ENCODE data around the gene ZNF804B.
"Not testable (repeated sequence)": the region's sequence is repeated elsewhere in the genome, so short reads cannot be mapped to it uniquely, and the experiment has no call there.

The ZNF804B gene

DNA sequence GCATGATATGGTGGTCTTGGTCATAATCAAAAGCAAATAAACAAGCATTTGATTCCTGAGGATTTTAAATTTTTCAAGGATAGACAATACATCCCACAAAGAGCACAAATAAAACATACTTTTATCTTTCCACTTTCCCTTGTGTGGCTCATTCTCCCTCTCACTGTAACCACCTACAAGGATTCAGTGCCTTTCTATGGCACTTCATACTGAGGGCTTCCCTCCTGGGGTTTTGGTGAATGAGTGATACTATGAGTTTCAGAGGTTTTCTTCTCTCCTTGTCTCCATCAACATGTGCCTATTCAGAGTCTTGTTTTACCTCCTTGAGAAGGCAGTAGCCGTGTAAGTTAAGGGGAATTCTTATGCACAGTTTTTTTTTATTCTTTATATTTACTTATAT lies 332.1 kb downstream of the ZNF804B start:
- DNase-seq (ENCODE audit: low spot score) = no peak

DNA sequence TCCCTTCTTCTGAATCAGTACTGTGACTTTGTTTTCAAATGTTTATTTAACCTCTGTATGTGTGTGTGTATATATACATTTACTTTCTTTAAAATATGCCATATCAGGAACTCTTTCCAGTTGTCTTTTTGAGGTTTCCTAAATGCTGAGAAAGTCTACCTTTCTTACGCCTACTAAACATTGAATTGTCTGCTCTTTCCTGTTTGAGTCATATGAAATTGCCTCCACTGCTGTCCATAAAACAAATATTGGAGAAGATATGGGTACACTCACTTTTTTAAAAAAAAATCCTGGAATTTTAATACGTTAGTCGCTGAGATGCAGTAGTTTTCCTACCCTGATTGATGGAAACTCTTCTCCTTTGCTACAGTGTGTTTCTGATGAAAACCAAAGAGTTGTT lies 334.8 kb downstream of the ZNF804B start:
- DNase-seq (ENCODE audit: low spot score) = no peak

DNA sequence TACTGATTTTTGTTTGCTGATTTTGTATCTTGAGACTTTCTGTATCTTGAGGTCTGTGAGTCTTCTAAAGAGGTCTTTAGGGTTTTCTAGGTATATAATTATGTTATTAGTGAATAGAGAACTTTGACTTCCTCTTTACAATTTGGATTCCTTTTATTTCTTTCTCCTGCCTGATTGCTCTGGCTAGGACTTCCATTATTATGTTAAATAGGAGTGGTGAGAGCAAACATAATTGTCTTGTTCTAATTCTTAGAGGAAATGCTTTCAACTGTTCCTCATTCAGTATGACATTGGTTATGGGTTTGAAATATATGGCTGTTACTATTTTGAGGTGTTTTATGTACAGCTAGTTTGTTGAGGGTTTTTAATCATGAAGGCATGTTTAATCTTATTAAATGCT lies 344.1 kb downstream of the ZNF804B start:
- DNase-seq (ENCODE audit: low spot score) = no peak

DNA sequence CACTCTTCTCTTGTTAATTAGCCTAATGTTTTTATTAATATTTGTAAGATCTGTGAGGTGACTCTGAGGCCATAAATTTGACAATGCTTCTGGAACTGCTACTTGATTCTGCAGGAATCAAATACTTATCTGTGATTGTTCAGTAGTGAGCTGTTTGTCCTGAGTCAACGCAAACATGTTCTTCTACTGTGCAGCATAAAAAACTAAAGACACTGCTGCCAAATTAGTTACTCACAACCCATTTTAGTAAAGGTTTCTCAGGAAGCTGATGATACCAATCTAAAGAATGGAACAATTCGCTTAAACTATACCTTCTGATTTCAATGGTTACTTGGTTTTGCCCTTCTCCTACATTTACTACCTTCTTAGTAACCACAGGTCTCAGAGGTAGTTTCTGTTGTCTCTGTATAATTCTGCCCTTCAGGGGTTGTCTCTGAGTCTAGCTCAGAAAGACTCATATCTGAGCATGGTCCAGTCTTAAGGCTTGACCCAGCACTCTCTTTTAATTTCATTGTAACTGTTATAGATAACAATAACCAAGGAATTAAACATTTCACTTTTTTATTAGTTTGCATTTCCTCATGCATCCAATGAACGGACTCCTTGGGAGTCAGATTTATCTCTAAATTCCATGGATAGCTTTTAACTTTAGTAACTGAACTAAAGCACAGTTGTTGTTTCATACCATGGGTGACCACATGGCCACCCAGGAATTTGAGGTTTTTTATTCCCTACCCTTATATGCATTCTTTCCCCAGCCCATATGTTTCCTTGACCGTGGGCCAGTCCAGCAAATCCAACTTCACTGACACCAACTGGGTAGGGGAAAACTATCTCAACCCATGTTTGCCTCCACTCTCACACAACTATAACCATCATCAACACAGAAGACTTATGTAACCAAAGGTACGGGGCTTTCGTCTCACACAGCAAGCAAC lies 345.5 kb downstream of the ZNF804B start:
- DNase-seq (ENCODE audit: low spot score) = no peak

DNA sequence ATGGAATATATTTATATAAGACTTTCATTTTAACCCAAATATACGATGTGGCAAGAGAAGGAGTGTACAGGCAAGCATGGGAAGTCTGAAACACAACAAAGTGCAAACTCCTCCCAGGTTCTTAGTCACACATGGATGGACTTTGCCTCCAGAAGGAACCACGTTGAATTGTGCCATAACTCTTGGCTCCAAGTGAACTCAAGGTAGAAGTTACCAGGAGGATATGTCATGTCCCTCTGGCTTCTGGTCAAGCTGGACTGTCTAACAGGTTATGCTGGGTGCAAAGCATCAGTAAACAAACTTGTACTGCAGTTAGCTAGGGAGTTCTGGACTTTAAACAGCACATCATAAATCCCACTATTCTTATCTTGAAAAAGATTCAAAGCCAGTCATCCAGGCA lies 364.4 kb downstream of the ZNF804B start:
- no peak for DNase-seq (ENCODE audit: low spot score)

DNA sequence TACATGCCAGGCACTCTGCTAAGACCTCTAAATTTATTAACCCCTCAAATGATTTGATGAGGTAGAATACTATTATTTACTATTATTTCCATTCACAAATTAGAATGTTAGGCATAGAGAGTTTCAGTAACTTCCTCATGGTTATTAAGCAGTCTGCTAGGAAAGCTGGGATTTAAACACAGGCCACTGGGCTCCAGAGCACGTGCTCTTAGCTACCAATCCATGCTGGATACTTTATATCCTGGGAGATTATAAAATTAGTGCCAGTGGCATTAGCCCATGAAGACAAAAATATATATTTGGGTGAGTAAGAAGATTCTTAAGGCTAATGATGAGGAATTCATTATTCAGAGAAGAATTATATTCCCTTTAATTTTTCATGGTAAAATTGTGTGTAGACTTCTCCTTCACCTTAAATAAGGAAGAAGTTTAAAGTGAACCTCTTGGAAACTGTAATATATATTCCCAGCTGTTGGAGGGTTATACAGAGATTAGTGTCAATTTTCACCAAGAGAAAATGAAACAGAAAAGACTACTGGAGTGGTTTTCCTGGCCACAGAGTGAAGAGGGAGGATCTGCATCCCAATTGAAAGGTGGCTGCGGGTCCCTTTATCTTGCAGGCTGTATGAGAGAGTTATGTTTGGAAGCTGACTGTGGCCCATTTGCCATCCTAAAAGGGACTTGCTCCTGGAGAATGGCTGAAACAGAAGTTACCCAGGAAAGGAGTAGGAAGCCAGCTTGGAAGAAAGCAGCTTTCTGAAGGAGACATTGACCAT lies 370.3 kb downstream of the ZNF804B start:
- no peak for DNase-seq (ENCODE audit: low spot score)

DNA sequence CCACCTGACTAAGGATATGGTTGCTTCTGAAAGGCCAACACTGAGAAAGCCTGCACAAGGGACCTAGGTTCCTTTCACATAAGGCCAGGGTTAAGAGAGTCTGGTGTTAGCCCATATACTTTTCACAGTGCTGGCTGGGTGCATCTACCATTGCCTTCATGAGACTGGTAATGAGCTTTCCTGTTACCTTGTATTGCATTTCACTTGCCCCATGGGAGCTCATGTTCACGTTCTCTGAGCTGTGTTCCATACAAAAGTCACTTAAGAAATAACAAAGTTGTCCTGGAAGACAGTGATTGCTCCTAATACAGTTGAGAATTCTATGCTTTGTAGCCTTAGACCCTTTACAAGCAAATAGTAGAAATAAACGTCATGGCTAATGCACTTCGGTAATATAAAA lies 373.9 kb downstream of the ZNF804B start:
- no peak for DNase-seq (ENCODE audit: low spot score)

DNA sequence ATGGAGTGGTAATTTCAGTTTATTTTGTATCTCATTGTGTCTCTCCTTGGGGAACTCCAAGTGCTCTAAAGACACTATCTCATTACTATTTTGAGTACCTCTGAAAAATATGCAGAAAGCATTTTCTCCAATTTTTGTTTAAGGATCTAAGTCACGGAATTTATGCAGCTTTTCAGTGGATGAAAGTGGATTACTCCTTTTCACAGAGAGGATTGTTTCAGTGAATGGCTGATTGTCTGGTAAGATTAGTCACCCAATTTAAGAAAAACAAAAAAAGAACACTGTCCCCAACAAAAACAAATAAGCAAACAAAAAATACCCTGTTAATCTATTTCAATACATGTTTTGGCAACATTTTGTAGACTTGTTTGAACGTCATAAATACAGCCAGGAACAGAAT lies 374.3 kb downstream of the ZNF804B start:
- DNase-seq (ENCODE audit: low spot score) = no peak

DNA sequence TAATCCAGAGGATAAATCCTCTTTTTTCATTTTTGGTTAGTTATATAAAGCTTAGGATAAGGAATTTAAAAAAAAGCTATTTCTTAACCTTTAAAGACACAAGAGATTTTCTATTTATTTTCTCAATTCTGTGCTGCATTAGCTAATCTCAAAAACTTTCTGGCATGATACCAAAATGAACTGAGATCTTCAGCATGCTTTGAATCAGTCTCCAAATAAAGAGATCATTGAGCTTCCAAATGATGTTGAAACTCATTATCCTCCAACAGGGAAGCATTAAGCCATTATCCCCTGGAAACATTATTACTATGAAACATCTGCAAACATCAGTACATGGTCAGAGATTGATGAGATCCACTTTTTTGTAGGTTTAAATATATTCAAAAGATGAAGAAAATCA lies 386.3 kb downstream of the ZNF804B start:
- DNase-seq (ENCODE audit: low spot score) = no peak

DNA sequence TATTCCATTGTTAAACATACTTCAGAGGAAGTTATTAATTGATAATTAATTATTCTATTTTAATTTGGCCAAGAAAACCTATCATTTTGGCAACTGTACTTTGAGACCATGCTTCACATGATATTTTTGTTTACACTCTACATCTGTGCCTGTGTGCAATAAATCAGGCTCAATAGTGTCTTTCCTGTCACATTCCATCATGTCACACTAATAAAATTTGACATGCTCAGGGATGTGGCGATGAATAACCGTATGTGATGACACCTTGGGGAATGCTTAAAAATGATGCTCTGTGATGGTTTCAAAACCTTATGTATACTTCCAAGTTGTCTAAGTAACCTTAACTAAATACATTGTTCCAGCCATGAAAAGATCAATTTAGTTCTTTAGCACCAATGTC lies 400.6 kb downstream of the ZNF804B start:
- no peak for DNase-seq (ENCODE audit: low spot score)

DNA sequence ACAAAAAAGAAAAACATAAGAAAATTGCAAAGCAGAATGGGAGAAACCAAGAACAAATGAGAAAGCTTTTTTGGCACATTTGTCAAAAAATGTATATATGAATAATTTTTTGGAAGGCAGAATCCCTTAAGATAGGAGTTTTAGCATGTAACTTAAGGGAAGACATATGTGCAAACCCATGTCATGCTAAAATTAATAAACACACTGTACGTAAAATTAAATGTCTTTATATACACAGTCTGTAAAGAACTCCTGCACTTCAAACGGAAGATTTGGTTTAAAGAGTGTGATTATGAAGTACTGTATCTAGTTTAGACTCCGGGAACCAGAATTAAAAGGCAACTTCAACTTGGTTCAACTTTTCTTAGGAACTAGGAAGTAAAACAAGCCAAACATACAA lies 405.9 kb downstream of the ZNF804B start:
- no peak for DNase-seq (ENCODE audit: low spot score)

DNA sequence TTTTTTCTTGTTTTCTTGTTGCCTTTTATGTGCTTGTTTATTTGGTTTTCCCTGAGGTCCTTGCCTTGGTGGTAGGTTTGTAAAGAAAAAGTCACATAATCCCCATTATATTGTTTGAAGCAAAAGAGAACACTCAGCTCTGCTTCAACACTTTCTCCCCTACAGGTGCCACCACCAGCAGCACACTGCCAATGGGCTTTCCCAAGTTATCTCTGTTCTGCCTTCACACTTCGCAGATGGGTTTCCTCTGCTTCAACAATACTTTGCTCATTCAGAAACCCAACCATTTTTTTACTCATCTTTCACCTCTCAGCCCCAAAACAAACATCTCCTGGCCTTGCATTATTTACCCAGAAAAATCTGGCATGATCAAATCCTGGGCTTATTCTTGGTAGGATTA lies 411.1 kb downstream of the ZNF804B start:
- DNase-seq (ENCODE audit: low spot score) = no peak

DNA sequence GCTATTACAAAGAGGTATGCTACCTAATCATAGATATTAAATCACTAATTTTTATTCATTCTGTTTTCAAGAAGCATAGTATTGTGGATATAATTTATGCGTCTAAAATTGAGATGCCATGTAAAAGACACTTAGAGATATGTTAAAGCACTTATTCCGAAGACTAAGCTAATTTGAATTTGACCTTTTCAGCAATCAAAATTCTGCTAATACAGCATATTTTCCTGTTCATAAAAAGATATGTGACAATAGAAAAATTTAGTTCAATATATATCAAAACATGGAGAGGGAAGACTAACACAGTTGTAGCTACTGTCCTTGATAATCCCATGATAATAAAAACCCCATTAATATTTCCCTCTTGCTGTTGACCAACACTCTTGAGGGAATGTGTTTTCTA lies 422.6 kb downstream of the ZNF804B start:
- no peak for DNase-seq (ENCODE audit: low spot score)

DNA sequence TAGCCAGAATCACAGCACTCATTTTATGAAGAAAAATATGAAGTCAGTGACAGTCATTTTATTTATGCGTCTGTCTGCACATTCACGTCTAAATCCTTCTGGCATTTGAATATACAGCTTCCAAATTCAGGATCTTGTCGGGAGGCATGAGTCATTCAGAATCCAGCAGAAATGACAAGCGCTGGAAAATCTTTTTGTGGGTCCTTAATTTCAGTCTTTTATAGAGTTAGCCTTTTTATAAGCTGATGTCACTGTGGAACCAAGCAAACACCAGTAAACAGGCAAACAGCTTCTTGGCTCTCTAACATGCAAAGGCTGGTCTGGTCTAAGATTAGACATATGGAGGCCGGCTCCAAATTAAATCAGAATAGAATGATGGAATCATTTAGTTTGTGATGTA lies 424.2 kb downstream of the ZNF804B start:
- DNase-seq (ENCODE audit: low spot score) = no peak

DNA sequence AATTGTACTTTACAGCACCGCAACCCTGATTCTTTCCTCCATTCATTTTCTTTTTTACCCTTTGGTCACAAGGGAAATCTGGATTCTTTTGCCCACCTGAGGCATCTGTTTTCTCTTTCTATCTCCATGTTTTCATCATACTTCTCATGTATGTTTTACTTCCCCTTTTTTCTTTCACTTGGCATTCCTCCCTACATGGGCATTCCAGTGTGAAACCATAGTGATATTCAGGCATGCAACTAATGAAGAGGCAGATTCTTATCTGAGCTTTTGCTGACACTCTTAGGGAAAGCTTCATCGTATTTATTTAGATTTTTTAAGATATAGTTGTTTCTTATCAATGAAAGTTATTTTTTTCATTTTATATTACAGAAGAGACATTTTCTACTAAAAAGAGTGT lies 441.3 kb downstream of the ZNF804B start:
- DNase-seq (ENCODE audit: low spot score) = no peak

DNA sequence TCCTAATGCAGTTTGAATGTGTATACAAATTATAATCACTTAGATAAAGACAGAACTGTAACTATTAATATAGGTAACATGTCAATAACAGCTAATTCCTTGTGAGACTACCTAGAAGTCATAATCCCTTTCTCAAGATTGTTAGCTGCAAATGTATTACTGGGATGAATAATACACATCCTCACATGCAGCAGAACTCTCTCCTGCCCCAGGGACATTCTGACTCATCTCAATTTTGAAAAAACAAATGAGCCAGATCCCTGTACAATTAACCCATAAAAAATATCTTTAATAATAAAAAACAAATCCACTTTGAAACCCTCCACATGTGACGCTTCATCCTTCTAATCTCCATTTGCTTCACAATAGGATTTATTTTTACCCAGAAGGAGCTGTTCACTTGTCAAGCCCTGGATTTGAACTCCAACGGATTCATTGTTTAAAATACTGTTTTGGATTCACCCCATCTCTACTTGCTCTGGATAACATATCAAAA lies 464.4 kb downstream of the ZNF804B start:
- no peak for DNase-seq (ENCODE audit: low spot score)

DNA sequence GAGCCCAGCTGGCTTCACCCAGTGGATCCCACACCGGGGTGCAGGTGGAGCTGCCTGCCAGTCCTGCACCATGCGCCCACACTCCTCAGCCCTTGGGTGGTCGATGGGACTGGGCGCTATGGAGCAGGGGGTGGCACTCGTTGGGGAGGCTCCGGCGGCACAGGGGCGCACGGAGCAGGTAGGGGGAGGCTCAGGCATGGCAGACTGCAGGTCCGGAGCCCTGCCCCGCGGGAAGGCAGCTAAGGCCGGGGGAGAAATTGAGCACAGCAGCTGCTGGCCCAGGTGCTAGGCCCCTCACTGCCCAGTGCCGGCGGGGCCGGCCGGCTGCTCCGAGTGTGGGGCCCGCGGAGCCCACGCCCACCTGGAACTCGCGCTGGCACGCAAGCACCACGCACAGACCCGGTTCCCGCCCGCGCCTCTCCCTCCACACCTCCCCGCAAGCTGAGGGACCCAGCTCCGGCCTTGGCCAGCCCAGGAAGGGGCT lies 469.2 kb downstream of the ZNF804B start:
- not testable (repeated sequence) for DNase-seq (ENCODE audit: low spot score)

DNA sequence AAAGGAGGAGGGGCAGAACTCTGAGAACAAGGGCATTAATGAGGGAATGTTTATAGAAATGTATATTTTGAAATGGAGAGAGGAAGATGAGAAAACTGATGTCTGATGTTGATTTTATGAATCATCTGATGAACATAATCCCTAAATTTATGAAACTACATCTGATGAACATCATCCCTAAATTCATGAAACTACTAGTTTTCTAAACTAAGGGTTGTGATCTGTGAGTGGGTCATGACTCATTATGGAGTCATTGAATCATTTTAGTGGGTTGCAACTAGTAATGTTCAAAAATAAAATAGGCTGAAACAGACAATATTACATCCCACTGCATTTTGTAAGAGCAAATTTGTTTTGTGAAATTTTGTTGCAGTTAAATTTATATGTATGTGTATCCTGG lies 478.7 kb downstream of the ZNF804B start:
- DNase-seq (ENCODE audit: low spot score) = no peak

DNA sequence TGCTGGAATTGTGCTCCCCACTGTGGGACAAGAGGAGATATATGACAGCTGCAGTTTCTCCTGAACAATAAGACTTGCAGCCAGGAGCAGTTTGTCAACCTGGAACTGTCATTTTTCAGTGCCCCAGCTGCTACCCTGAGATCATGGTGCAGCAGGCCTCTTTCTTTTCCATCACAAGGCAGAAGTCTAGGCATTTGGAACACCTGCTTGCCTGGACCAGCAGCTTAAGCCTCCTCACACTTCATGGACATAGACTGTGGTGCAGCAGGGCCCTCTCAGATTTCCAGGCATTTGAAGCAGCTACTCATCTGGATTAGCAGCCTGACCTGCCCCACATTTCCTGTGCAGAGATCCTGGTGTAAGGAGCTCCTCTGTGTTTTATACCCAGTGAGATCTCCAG lies 486.7 kb downstream of the ZNF804B start:
- DNase-seq (ENCODE audit: low spot score) = no peak

DNA sequence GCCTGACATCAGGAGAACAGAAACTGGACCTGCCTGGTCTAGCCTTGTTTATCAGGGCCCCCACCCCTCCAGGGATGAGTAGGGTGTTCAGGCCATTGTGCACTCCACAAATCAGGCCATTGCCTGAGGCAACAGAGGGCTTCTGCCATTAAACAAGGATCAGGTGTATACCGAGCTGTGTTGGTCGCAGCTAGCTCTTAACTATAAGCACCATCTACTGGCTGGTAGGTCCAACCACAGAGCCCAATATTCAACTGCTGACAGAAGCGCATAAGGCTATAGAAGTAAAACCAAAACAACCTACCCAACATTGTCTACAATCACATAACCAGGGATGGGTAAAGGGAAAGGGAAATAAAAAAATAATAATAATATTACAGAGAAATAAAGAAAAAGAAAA lies 487.7 kb downstream of the ZNF804B start:
- no peak for DNase-seq (ENCODE audit: low spot score)

DNA sequence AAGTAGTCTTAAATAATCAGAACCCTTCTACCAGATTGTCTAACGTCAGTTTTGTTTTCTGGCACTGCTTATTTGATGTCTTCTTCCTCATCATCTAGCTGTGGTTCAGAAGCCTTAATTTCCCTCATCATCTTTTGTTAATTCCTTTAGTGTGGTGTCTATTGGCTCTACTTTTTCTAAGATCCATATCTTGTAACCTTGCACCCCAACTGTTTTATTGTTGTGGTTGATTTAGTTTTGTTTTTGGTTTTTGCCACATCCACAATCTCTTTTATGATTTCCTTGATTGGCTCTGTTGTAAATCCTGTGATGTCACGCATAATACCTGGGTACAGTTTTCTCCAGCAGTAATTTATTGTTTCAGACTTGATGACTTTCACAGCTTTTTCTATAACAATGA lies 499.6 kb downstream of the ZNF804B start:
- no peak for DNase-seq (ENCODE audit: low spot score)

DNA sequence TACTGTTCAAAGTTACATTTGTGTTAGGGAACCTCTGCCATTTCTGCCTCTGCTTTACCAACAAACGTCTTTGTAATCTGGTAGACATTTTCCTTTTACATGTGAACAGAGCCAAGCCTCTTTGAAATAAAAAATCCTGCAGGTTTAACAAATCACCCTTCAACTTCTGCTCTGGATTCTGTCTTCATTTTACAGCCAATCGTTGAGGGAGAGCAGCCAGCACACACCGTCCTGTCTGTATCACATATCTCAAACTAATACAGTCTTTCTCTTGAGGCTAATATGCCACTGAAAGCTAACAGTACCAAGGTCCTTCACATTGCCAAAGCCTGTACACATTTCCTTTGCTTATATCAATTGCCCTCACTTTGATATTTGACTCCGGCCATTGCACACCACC lies 504.6 kb downstream of the ZNF804B start:
- no peak for DNase-seq (ENCODE audit: low spot score)

DNA sequence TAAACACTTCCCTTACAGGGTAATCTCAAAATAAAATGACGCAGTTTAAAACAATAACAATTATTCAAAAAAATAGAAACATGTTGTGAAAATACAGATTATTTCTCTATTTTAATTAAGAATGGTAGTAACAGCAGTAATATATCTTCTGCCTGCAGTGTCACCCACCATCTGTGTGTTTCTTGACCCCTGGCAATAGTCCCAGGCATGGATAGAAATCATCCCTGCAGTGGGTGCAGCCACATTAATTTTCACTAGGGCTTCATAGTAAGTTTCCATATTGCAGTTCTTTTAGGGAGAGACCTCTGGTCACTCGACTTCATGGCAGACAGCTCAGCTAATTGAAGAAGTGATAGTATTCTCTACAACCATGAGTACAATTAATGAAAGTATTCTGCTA lies 506.1 kb downstream of the ZNF804B start:
- no peak for DNase-seq (ENCODE audit: low spot score)

All from CD4-positive, alpha-beta T cell treated with Interleukin-15 for 4 hours (primary cell).